ENCODE results near the gene EMP1. TPM values are rescaled to one million over a fixed set of nuclear protein-coding genes. Genes with fewer than 3 reads are reported as not detected.

Gene EMP1
- total RNA-seq, 1 experiment from 2014 or later: 18.6 TPM

- H3K27ac ChIP-seq (ENCODE audit: low read length): no peak overlapping the region
Measured at GRCh38 chr12:13192719-13193118, 3.8 kb upstream of the EMP1 start.

GRCh38 chr12:13193505-13194231, 2.9 kb upstream of the EMP1 start:
- TF ChIP-seq CTCF (IDR thresholded peaks at IDR 0.05) (no peak), TCF7L2 (IDR thresholded peaks at IDR 0.05; ENCODE audit: low read depth, low read length) (no peak), POLR2AphosphoS5 (IDR thresholded peaks at IDR 0.05; ENCODE audit: low read depth, low read length) (no peak), SIN3A (IDR thresholded peaks at IDR 0.05; ENCODE audit: borderline replicate concordance, insufficient read depth, low read depth, low read length) (no peak), REST (IDR thresholded peaks at IDR 0.05; ENCODE audit: insufficient read depth in 1 of 2, low read depth in 2 of 2, low read length in 1 of 2) (no peak)
- ATAC-seq (no peak), DNase-seq (ENCODE audit: low read depth, low spot score) (no peak)
- Histone ChIP-seq H3K4me1 (ENCODE audit: control insufficient read depth, insufficient read depth, low read length) (peaks cover 9% of the 10 kb centered on the region), H3K36me3 (ENCODE audit: control insufficient read depth, insufficient read depth, low read length) (no peaks in the 10 kb centered on the region), H3K9me3 (ENCODE audit: control insufficient read depth, insufficient read depth, low read depth, low read length) (no peaks in the 10 kb centered on the region), H3K4me3 (ENCODE audit: low read depth in 2 of 2, low read length in 2 of 2) (no peak overlapping the region), H3K27me3 (ENCODE audit: control insufficient read depth, insufficient read depth, low read length) (no peaks in the 10 kb centered on the region), H3K27ac (ENCODE audit: low read length) (no peak overlapping the region)
- intact Hi-C loops (cut with micrococcal nuclease; ENCODE audit: unreplicated experiment): no loop called here
- POLR2A ChIA-PET: no interaction called here
- BruUV-seq (replicated peaks): no TSS peak
- in situ Hi-C loops (cut with HindIII; ENCODE audit: low pct_unique_long_range_greater_than_20kb, low sequenced_read_pairs): no loop called here
- CTCF ChIA-PET: no interaction called here

More at GRCh38 chr12:13192719-13193118, 3.8 kb upstream of the EMP1 start:
- ATAC-seq (no peak), DNase-seq (ENCODE audit: low read depth, low spot score) (no peak)
- Histone ChIP-seq H3K4me1 (ENCODE audit: control insufficient read depth, insufficient read depth, low read length) (peaks cover 9% of the 10 kb centered on the region), H3K27me3 (ENCODE audit: control insufficient read depth, insufficient read depth, low read length) (no peaks in the 10 kb centered on the region), H3K4me3 (ENCODE audit: low read depth in 2 of 2, low read length in 2 of 2) (no peak overlapping the region), H3K36me3 (ENCODE audit: control insufficient read depth, insufficient read depth, low read length) (no peaks in the 10 kb centered on the region), H3K9me3 (ENCODE audit: control insufficient read depth, insufficient read depth, low read depth, low read length) (no peaks in the 10 kb centered on the region)
- no peak for TF ChIP-seq SIN3A (IDR thresholded peaks at IDR 0.05; ENCODE audit: borderline replicate concordance, insufficient read depth, low read depth, low read length)
- TF ChIP-seq REST (IDR thresholded peaks at IDR 0.05; ENCODE audit: insufficient read depth in 1 of 2, low read depth in 2 of 2, low read length in 1 of 2): no peak
- TF ChIP-seq CTCF (IDR thresholded peaks at IDR 0.05): no peak
- no peak for TF ChIP-seq TCF7L2 (IDR thresholded peaks at IDR 0.05; ENCODE audit: low read depth, low read length)
- no peak for TF ChIP-seq POLR2AphosphoS5 (IDR thresholded peaks at IDR 0.05; ENCODE audit: low read depth, low read length)
- in situ Hi-C loops (cut with HindIII; ENCODE audit: low pct_unique_long_range_greater_than_20kb, low sequenced_read_pairs): no loop called here
- CTCF ChIA-PET: no interaction called here
- no TSS peak for BruUV-seq (replicated peaks)
- POLR2A ChIA-PET: interaction anchor here (0.6 kb wide), 1 partner anchor 12 kb away, joined by 4 read pairs; no protein-coding TSS in a partner anchor
- intact Hi-C loops (cut with micrococcal nuclease; ENCODE audit: unreplicated experiment): no loop called here
